ENCODE measurements around the gene JPH3. TPM values are rescaled to one million over a fixed set of nuclear protein-coding genes. Genes with fewer than 3 reads are reported as not detected.

Gene JPH3
- total and polyA plus RNA-seq, 10 of the 15 experiments (the other 5 are each of a cell fraction or from before 2014, with no cell fraction given), result 0.05 TPM; not detected in 9

DNA sequence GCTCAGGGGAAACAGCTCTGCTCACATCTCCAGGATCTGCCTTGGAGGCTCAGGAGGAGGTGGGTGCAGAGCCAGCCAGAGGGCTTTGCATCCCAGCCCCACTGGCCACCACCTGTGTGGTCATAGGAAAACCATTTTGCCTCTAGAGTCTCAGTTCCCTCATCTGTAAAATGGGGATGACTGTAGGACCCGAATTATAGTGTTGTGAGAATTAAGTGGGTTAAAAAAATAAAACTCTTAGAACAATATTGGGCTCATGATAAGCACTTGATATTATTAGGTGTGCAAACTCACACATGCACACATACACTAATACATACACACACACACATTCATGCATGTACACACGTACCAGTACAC, 19.4 kb upstream of the JPH3 start:
- intact Hi-C loops (cut with micrococcal nuclease; ENCODE audit: unreplicated experiment) (no loop called here), in situ Hi-C loops (cut with MboI) (no loop called here)
- Histone ChIP-seq H3K4me3 (no peak overlapping the region), H4K20me1 (ENCODE audit: control insufficient read depth, insufficient read depth) (no peaks in the 10 kb centered on the region), H2AFZ (ENCODE audit: control insufficient read depth, low read depth, low read length) (no peak overlapping the region), H3K9me3 (replicated peaks; ENCODE audit: control insufficient read depth, insufficient read depth, low read length) (no peaks in the 10 kb centered on the region), H3K27me3 (replicated peaks in 1 of 2; ENCODE audit: control insufficient read depth in 2 of 2, insufficient read depth in 2 of 2, low read length in 1 of 2) (no peaks in the 10 kb centered on the region; a peak in 2 of 4 replicates), H3K79me2 (ENCODE audit: control insufficient read depth, insufficient read depth, low read length) (no peaks in the 10 kb centered on the region), H3K36me3 (ENCODE audit: control insufficient read depth in 2 of 2, insufficient read depth in 2 of 2, low read length in 1 of 2) (no peaks in the 10 kb centered on the region), H3K27ac (ENCODE audit: control insufficient read depth, insufficient read depth) (no peak overlapping the region), H3K4me2 (ENCODE audit: control insufficient read depth, insufficient read depth) (no peak overlapping the region), H3K4me1 (ENCODE audit: control insufficient read depth, insufficient read depth, low read length) (no peaks in the 10 kb centered on the region), H3K9ac (ENCODE audit: control insufficient read depth, insufficient read depth, low read length) (no peak overlapping the region)
- DNase-seq (ENCODE audit: low read depth, low spot score), result no peak
- 2% methylated on average over 2 of the region's 2 CpGs for WGBS (ENCODE audit: insufficient coverage, insufficient replicate concordance, low lambda C conversion rate, missing lambda C conversion rate)
- no peak for FAIRE-seq
- TF ChIP-seq JUND (IDR thresholded peaks at IDR 0.05; ENCODE audit: low read depth, low read length) (no peak), MYC (IDR thresholded peaks at IDR 0.05; ENCODE audit: insufficient read depth, insufficient read length, insufficient replicate concordance, low read length, severe bottlenecking) (no peak)
- TF ChIP-seq, protein P1, sequence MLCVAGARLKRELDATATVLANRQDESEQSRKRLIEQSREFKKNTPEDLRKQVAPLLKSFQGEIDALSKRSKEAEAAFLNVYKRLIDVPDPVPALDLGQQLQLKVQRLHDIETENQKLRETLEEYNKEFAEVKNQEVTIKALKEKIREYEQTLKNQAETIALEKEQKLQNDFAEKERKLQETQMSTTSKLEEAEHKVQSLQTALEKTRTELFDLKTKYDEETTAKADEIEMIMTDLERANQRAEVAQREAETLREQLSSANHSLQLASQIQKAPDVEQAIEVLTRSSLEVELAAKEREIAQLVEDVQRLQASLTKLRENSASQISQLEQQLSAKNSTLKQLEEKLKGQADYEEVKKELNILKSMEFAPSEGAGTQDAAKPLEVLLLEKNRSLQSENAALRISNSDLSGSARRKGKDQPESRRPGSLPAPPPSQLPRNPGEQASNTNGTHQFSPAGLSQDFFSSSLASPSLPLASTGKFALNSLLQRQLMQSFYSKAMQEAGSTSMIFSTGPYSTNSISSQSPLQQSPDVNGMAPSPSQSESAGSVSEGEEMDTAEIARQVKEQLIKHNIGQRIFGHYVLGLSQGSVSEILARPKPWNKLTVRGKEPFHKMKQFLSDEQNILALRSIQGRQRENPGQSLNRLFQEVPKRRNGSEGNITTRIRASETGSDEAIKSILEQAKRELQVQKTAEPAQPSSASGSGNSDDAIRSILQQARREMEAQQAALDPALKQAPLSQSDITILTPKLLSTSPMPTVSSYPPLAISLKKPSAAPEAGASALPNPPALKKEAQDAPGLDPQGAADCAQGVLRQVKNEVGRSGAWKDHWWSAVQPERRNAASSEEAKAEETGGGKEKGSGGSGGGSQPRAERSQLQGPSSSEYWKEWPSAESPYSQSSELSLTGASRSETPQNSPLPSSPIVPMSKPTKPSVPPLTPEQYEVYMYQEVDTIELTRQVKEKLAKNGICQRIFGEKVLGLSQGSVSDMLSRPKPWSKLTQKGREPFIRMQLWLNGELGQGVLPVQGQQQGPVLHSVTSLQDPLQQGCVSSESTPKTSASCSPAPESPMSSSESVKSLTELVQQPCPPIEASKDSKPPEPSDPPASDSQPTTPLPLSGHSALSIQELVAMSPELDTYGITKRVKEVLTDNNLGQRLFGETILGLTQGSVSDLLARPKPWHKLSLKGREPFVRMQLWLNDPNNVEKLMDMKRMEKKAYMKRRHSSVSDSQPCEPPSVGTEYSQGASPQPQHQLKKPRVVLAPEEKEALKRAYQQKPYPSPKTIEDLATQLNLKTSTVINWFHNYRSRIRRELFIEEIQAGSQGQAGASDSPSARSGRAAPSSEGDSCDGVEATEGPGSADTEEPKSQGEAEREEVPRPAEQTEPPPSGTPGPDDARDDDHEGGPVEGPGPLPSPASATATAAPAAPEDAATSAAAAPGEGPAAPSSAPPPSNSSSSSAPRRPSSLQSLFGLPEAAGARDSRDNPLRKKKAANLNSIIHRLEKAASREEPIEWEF (IDR thresholded peaks at IDR 0.05; ENCODE audit: insufficient replicate concordance, low read depth, low read length), result no peak
- no TSS peak for BruUV-seq (replicated peaks)
- ChIA-PET SMC1A (ENCODE audit: uncharacterized antibody, unreplicated experiment) (no interaction called here), POLR2A (no interaction called here), RAD21 (ENCODE audit: unreplicated experiment) (no interaction called here), CTCF (no interaction called here)
- ATAC-seq, result no peak

All from GM12878 (cell line).